EH (cell line): ENCODE results near the gene CAPN10.

ENCODE experiments used
- DNase-seq: peaks from one replicate; pipeline ENCODE4 v3.0.0-alpha.2; 2015; ENCODE audit warnings: low read depth

The CAPN10 gene

GRCh38 chr2:240624011-240624949, 37.7 kb downstream of the CAPN10 start:
- DNase-seq, result no peak

- DNase-seq, result peak; percentile 86
These were observed 38.6 kb downstream of the CAPN10 start, which contains the start of gene GPR35 for GRCh38 chr2:240624950-240625621. Gene GPR35 (plus strand): TSS chr2:240625480. CDS start chr2:240629953, 4,473 bp downstream.

- DNase-seq, result no peak
These were observed 40.2 kb downstream of the CAPN10 start for GRCh38 chr2:240626531-240627300.

GRCh38 chr2:240627736-240628506, 41.4 kb downstream of the CAPN10 start:
- no peak for DNase-seq

GRCh38 chr2:240628507-240628807, 41.9 kb downstream of the CAPN10 start:
- DNase-seq, result no peak

GRCh38 chr2:240628808-240629618, 42.5 kb downstream of the CAPN10 start:
- no peak for DNase-seq

- DNase-seq, result no peak
These were observed 43.1 kb downstream of the CAPN10 start for GRCh38 chr2:240629619-240629967.

GRCh38 chr2:240629968-240630770, 43.6 kb downstream of the CAPN10 start:
- no peak for DNase-seq

- DNase-seq, result no peak
These were observed 44.4 kb downstream of the CAPN10 start for GRCh38 chr2:240630771-240631547.

- DNase-seq, result no peak
These were observed 45.2 kb downstream of the CAPN10 start for GRCh38 chr2:240631548-240632305.

GRCh38 chr2:240632306-240632721, 45.8 kb downstream of the CAPN10 start:
- no peak for DNase-seq

- no peak for DNase-seq
These were observed 48.8 kb downstream of the CAPN10 start for GRCh38 chr2:240635121-240635997.

GRCh38 chr2:240635998-240636547, 49.5 kb downstream of the CAPN10 start:
- DNase-seq, result no peak

GRCh38 chr2:240636563-240637115, 50.1 kb downstream of the CAPN10 start:
- DNase-seq, result no peak

- DNase-seq, result no peak
These were observed 50.8 kb downstream of the CAPN10 start for GRCh38 chr2:240637116-240637900.

- DNase-seq, result no peak
These were observed 51.4 kb downstream of the CAPN10 start for GRCh38 chr2:240637901-240638345.
